Measurements from ENCODE around the gene CDC42BPA.

The CDC42BPA gene

GRCh38 chr1:227102056-227102455, 216.2 kb downstream of the CDC42BPA start:
- no peak for TF ChIP-seq CSRNP3 (CRISPR knock-in tag; IDR thresholded peaks at IDR 0.05)
- no peak for TF ChIP-seq ZC3H10 (CRISPR knock-in tag; IDR thresholded peaks at IDR 0.05)
- TF ChIP-seq TSHZ2 (CRISPR knock-in tag; IDR thresholded peaks at IDR 0.05) = no peak
- no peak for TF ChIP-seq OSR1 (CRISPR knock-in tag; IDR thresholded peaks at IDR 0.05)
- no peak for TF ChIP-seq ZNF8 (CRISPR knock-in tag; IDR thresholded peaks at IDR 0.05)
- no peak for TF ChIP-seq ESRRG (CRISPR knock-in tag; IDR thresholded peaks at IDR 0.05)
- TF ChIP-seq ISL1 (CRISPR knock-in tag; IDR thresholded peaks at IDR 0.05) = no peak
- no peak for TF ChIP-seq PATZ1 (CRISPR knock-in tag; IDR thresholded peaks at IDR 0.05; ENCODE audit: borderline replicate concordance)
- ATAC-seq = no peak

- TF ChIP-seq ZFP3 (CRISPR knock-in tag; IDR thresholded peaks at IDR 0.05) (no peak), GLIS3 (CRISPR knock-in tag; IDR thresholded peaks at IDR 0.05) (no peak), POU6F1 (CRISPR knock-in tag; IDR thresholded peaks at IDR 0.05; ENCODE audit: borderline replicate concordance, low read depth) (no peak), TCF4 (CRISPR knock-in tag; IDR thresholded peaks at IDR 0.05; ENCODE audit: borderline replicate concordance) (no peak), ZNF70 (CRISPR knock-in tag; IDR thresholded peaks at IDR 0.05) (no peak), ARNTL (CRISPR knock-in tag; IDR thresholded peaks at IDR 0.05; ENCODE audit: borderline replicate concordance, low read depth) (no peak)
- no peak for ATAC-seq
Measured at GRCh38 chr1:227094249-227094966, 223.9 kb downstream of the CDC42BPA start.

- TF ChIP-seq BACH2 (CRISPR knock-in tag; IDR thresholded peaks at IDR 0.05; ENCODE audit: borderline replicate concordance) = no peak
- no peak for TF ChIP-seq ZNF8 (CRISPR knock-in tag; IDR thresholded peaks at IDR 0.05)
- no peak for TF ChIP-seq ZFP30 (CRISPR knock-in tag; IDR thresholded peaks at IDR 0.05)
- TF ChIP-seq ZC3H10 (CRISPR knock-in tag; IDR thresholded peaks at IDR 0.05) = no peak
- no peak for TF ChIP-seq CREB5 (CRISPR knock-in tag; IDR thresholded peaks at IDR 0.05; ENCODE audit: low read depth)
- no peak for TF ChIP-seq TCF4 (CRISPR knock-in tag; IDR thresholded peaks at IDR 0.05; ENCODE audit: borderline replicate concordance)
- no peak for TF ChIP-seq ZNF70 (CRISPR knock-in tag; IDR thresholded peaks at IDR 0.05)
- TF ChIP-seq RARB (CRISPR knock-in tag; IDR thresholded peaks at IDR 0.05) = no peak
- TF ChIP-seq CSRNP3 (CRISPR knock-in tag; IDR thresholded peaks at IDR 0.05) = no peak
- TF ChIP-seq ZFP3 (CRISPR knock-in tag; IDR thresholded peaks at IDR 0.05) = no peak
- no peak for TF ChIP-seq ISL1 (CRISPR knock-in tag; IDR thresholded peaks at IDR 0.05)
- no peak for TF ChIP-seq PATZ1 (CRISPR knock-in tag; IDR thresholded peaks at IDR 0.05; ENCODE audit: borderline replicate concordance)
- no peak for ATAC-seq
Measured at GRCh38 chr1:227093309-227093708, 225.0 kb downstream of the CDC42BPA start.
